Erythroblast (primary cell): ENCODE results near the gene STARD5.

ENCODE experiments used
- GATA1 ChIP-seq: IDR thresholded peaks from 2 replicates; pipeline ENCODE4 v1.6.1; 2011; ENCODE audit warnings: low read depth, mild to moderate bottlenecking, control low read depth, low read length, moderate library complexity
- POLR2A ChIP-seq: IDR thresholded peaks from 2 replicates; pipeline ENCODE4 v1.6.1; 2011; ENCODE audit warnings: mild to moderate bottlenecking, low read length

GRCh38 chr15:81329446-81329845 lies 5.5 kb upstream of the STARD5 start:
- TF ChIP-seq POLR2A: no peak
- TF ChIP-seq GATA1: no peak
